Measurements from ENCODE around the gene QPCT.

QPCT gene

DNA sequence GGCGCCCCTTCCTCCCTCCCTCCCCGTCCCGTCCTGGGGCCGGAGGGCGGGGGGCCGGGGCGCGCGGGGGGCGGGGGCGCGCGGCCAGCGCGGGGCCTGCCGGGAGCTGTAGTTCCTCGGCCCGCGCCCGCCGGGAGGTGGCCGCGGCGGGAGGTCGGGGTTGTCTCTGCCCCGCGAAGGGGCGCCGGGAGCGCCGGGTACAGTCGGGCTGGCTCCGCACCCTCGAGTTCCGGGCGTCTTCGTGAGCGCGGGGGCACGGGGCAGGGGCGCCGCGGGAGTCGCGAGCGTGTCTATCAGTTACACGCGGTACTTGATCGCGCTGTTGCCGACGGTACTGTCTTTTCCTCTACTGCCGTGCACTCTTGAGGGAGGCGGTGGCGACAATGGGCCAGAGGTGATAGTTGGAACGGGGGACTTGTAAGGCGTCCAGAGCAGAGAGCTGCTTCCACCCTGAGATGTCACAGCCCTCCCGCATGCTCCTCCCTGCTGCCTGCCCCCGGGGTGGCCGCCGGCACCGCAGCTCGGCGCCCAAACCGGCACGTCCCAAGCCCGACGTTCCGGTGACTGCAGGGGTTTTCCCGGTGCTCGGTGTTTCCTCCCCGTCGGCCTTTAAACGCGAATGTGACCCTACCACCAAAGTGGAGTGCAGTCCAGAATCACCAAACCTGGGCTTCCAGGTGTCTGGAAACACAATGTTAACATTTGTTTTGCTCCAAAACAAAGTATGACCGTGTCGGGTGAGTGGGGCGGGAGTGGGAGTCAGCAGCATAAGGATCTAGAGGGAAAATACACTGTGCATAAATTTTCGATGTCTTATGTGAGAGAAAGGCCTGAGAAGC is 19.4 kb upstream of the QPCT start, which contains the start of gene PRKD3:
Gene PRKD3 (minus strand): TSS at position 48 of the 839 bp plus-strand sequence. CDS start 8,309 bp downstream, outside the sequence.
- peak within 1 kb of the TSS; percentile 86 for H3K18ac ChIP-seq (ENCODE audit: low read length)
- H3K14ac ChIP-seq (ENCODE audit: low read length), result peak within 1 kb of the TSS; percentile 83
- H4K12ac ChIP-seq (ENCODE audit: low read depth, low read length), result peak within 1 kb of the TSS; percentile 80
- H3K79me1 ChIP-seq (ENCODE audit: low read length), result peaks cover 12% of the 10 kb centered on the region
- H3K9me3 ChIP-seq (ENCODE audit: insufficient read depth, low read depth, low read length), result peaks cover 3% of the 10 kb centered on the region
- H4K91ac ChIP-seq (ENCODE audit: low read depth, low read length), result peak within 1 kb of the TSS; percentile 87
- peak within 1 kb of the TSS; percentile 67 for H3K27ac ChIP-seq (ENCODE audit: low read depth, low read length)
- peak within 1 kb of the TSS; percentile 89 for H2AFZ ChIP-seq (ENCODE audit: insufficient read depth, low read length, poor library complexity)
- WGBS (ENCODE audit: extremely low coverage, insufficient coverage, insufficient read length), result no CpG with 5 or more reads among the region's 79 CpGs
- H3K23ac ChIP-seq (ENCODE audit: low read length), result no peak within 1 kb of the TSS
- DNase-seq, result peak; percentile 84 to 86
- H2AK5ac ChIP-seq (ENCODE audit: low read length), result no peak within 1 kb of the TSS
- peak within 1 kb of the TSS; percentile 78 for H2BK5ac ChIP-seq (ENCODE audit: low read depth, low read length, poor library complexity)
- peaks cover 0 to 3% of the 10 kb centered on the region in 2 experiments for H3K36me3 ChIP-seq (ENCODE audit: control insufficient read depth in 1 of 2, insufficient read depth in 2 of 2, low read length in 2 of 2)
- peak within 1 kb of the TSS; percentile 75 for H4K8ac ChIP-seq (ENCODE audit: low read depth, low read length)
- no peaks in the 10 kb centered on the region for H3K27me3 ChIP-seq (ENCODE audit: insufficient read depth, low read length)
- H3K4me3 ChIP-seq (ENCODE audit: low read depth, low read length), result peak within 1 kb of the TSS; percentile 88
- peak within 1 kb of the TSS; percentile 86 for H3K9ac ChIP-seq (ENCODE audit: low read length)
- H3K4me1 ChIP-seq (ENCODE audit: control insufficient read depth in 1 of 2, insufficient read depth in 2 of 2, low read length in 2 of 2), result no peaks in the 10 kb centered on the region
- H3K4ac ChIP-seq (ENCODE audit: low read depth, low read length), result peak within 1 kb of the TSS; percentile 10
- peaks cover 9% of the 10 kb centered on the region for H3K79me2 ChIP-seq (ENCODE audit: control insufficient read depth, insufficient read depth, low read length, poor library complexity)
- peak within 1 kb of the TSS; percentile 72 for H2BK120ac ChIP-seq (ENCODE audit: insufficient read depth, low read length, poor library complexity)
- peak within 1 kb of the TSS; percentile 75 for H3K4me2 ChIP-seq (ENCODE audit: low read length)
- peak within 1 kb of the TSS; percentile 21 for H2BK12ac ChIP-seq (ENCODE audit: low read length)

DNA sequence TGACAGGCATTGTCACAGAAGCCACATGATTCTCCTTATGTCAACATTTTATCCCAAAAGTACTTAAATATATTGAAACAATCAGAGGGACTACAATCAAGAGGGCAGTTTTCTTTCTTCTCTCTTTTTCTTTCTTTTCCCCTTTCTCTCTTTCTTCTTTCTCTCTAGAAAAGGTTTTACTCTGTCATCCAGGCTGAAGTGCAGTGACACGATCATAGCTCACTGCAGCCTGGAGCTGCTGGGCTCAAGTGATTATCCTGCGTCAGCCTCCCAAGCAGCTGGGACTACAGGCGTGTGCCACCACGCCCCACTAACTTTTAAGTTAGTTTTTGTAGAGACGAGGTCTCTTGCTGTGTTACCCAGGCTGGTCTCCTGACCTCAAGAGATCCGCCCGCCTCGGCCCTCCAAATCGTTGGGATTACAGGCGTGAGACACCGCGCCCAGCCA is 18.8 kb upstream of the QPCT start:
- H3K9ac ChIP-seq (ENCODE audit: low read length), result no peak overlapping the region
- peak; percentile 86 to 87 for DNase-seq
- H3K36me3 ChIP-seq (ENCODE audit: control insufficient read depth in 1 of 2, insufficient read depth in 2 of 2, low read length in 2 of 2), result no peaks in the 10 kb centered on the region
- H2AFZ ChIP-seq (ENCODE audit: insufficient read depth, low read length, poor library complexity), result no peak overlapping the region
- H3K4ac ChIP-seq (ENCODE audit: low read depth, low read length), result no peak overlapping the region
- H4K91ac ChIP-seq (ENCODE audit: low read depth, low read length), result peak overlapping the region; percentile 28
- peak overlapping the region; percentile 75 for H3K4me2 ChIP-seq (ENCODE audit: low read length)
- H3K4me3 ChIP-seq (ENCODE audit: low read depth, low read length), result no peak overlapping the region
- peaks cover 3% of the 10 kb centered on the region for H3K9me3 ChIP-seq (ENCODE audit: insufficient read depth, low read depth, low read length)
- peak overlapping the region; percentile 57 for H4K8ac ChIP-seq (ENCODE audit: low read depth, low read length)
- H2AK5ac ChIP-seq (ENCODE audit: low read length), result no peak overlapping the region
- no peak overlapping the region for H3K23ac ChIP-seq (ENCODE audit: low read length)
- H3K79me2 ChIP-seq (ENCODE audit: control insufficient read depth, insufficient read depth, low read length, poor library complexity), result peaks cover 9% of the 10 kb centered on the region
- peak overlapping the region; percentile 46 for H2BK120ac ChIP-seq (ENCODE audit: insufficient read depth, low read length, poor library complexity)
- no peak overlapping the region for H3K14ac ChIP-seq (ENCODE audit: low read length)
- no peak overlapping the region for H2BK5ac ChIP-seq (ENCODE audit: low read depth, low read length, poor library complexity)
- H3K18ac ChIP-seq (ENCODE audit: low read length), result no peak overlapping the region
- H3K79me1 ChIP-seq (ENCODE audit: low read length), result peaks cover 12% of the 10 kb centered on the region
- no CpG with 5 or more reads among the region's 12 CpGs for WGBS (ENCODE audit: extremely low coverage, insufficient coverage, insufficient read length)
- no peak overlapping the region for H3K27ac ChIP-seq (ENCODE audit: low read depth, low read length)
- H4K12ac ChIP-seq (ENCODE audit: low read depth, low read length), result peak overlapping the region; percentile 80
- H3K27me3 ChIP-seq (ENCODE audit: insufficient read depth, low read length), result no peaks in the 10 kb centered on the region
- no peaks in the 10 kb centered on the region for H3K4me1 ChIP-seq (ENCODE audit: control insufficient read depth in 1 of 2, insufficient read depth in 2 of 2, low read length in 2 of 2)
- peak overlapping the region; percentile 77 for H2BK12ac ChIP-seq (ENCODE audit: low read length)

DNA sequence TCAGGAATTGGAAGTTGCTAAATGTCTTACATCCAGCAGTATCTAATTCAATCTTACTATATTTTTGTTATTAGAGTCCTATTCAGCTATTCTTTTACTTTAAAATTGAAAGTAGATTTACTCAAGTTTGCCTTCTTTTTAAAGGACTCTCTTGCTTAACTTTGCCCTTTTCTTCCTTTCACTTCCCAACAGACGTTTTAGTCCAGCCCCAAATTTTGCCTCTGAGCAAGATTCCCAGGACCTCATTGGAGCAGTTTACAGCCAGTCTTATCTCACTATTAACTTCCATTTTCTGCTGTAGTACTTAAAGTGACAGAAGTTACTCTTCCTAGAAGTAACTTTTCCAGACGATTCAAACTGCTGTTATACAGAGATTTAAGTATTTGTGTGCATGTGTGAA is 18.1 kb upstream of the QPCT start:
- Histone ChIP-seq H3K4me3 (ENCODE audit: low read depth, low read length) (no peak overlapping the region), H3K27ac (ENCODE audit: low read depth, low read length) (no peak overlapping the region), H4K91ac (ENCODE audit: low read depth, low read length) (no peak overlapping the region), H3K9ac (ENCODE audit: low read length) (no peak overlapping the region), H3K18ac (ENCODE audit: low read length) (no peak overlapping the region), H4K8ac (ENCODE audit: low read depth, low read length) (no peak overlapping the region), H2BK12ac (ENCODE audit: low read length) (no peak overlapping the region), H2BK120ac (ENCODE audit: insufficient read depth, low read length, poor library complexity) (no peak overlapping the region), H3K27me3 (ENCODE audit: insufficient read depth, low read length) (no peaks in the 10 kb centered on the region), H4K12ac (ENCODE audit: low read depth, low read length) (no peak overlapping the region), H3K14ac (ENCODE audit: low read length) (no peak overlapping the region), H3K79me2 (ENCODE audit: control insufficient read depth, insufficient read depth, low read length, poor library complexity) (peaks cover 9% of the 10 kb centered on the region), H3K36me3 (ENCODE audit: control insufficient read depth in 1 of 2, insufficient read depth in 2 of 2, low read length in 2 of 2) (no peaks in the 10 kb centered on the region), H2AFZ (ENCODE audit: insufficient read depth, low read length, poor library complexity) (no peak overlapping the region), H2BK5ac (ENCODE audit: low read depth, low read length, poor library complexity) (no peak overlapping the region), H3K23ac (ENCODE audit: low read length) (no peak overlapping the region), H3K9me3 (ENCODE audit: insufficient read depth, low read depth, low read length) (peaks cover 3% of the 10 kb centered on the region), H3K4me1 (ENCODE audit: control insufficient read depth in 1 of 2, insufficient read depth in 2 of 2, low read length in 2 of 2) (no peaks in the 10 kb centered on the region), H3K4me2 (ENCODE audit: low read length) (no peak overlapping the region), H3K4ac (ENCODE audit: low read depth, low read length) (no peak overlapping the region), H2AK5ac (ENCODE audit: low read length) (no peak overlapping the region), H3K79me1 (ENCODE audit: low read length) (peaks cover 12% of the 10 kb centered on the region)
- peak; percentile 61 to 76 for DNase-seq
- WGBS (ENCODE audit: extremely low coverage, insufficient coverage, insufficient read length), result no CpG with 5 or more reads among the region's 2 CpGs

GRCh38 chr2:37326866-37327634 is 17.4 kb upstream of the QPCT start:
- Histone ChIP-seq H3K9ac (ENCODE audit: low read length) (no peak overlapping the region), H2AFZ (ENCODE audit: insufficient read depth, low read length, poor library complexity) (no peak overlapping the region), H3K9me3 (ENCODE audit: insufficient read depth, low read depth, low read length) (peaks cover 3% of the 10 kb centered on the region), H2BK5ac (ENCODE audit: low read depth, low read length, poor library complexity) (no peak overlapping the region), H3K36me3 (ENCODE audit: control insufficient read depth in 1 of 2, insufficient read depth in 2 of 2, low read length in 2 of 2) (no peaks in the 10 kb centered on the region), H3K4me3 (ENCODE audit: low read depth, low read length) (no peak overlapping the region), H4K12ac (ENCODE audit: low read depth, low read length) (no peak overlapping the region), H3K14ac (ENCODE audit: low read length) (no peak overlapping the region), H3K79me1 (ENCODE audit: low read length) (peaks cover 12% of the 10 kb centered on the region), H3K4me2 (ENCODE audit: low read length) (no peak overlapping the region), H3K23ac (ENCODE audit: low read length) (no peak overlapping the region), H2BK120ac (ENCODE audit: insufficient read depth, low read length, poor library complexity) (no peak overlapping the region), H2AK5ac (ENCODE audit: low read length) (no peak overlapping the region), H2BK12ac (ENCODE audit: low read length) (no peak overlapping the region), H4K8ac (ENCODE audit: low read depth, low read length) (no peak overlapping the region), H3K18ac (ENCODE audit: low read length) (no peak overlapping the region), H3K4ac (ENCODE audit: low read depth, low read length) (no peak overlapping the region), H3K27me3 (ENCODE audit: insufficient read depth, low read length) (no peaks in the 10 kb centered on the region), H4K91ac (ENCODE audit: low read depth, low read length) (no peak overlapping the region), H3K4me1 (ENCODE audit: control insufficient read depth in 1 of 2, insufficient read depth in 2 of 2, low read length in 2 of 2) (no peaks in the 10 kb centered on the region), H3K27ac (ENCODE audit: low read depth, low read length) (no peak overlapping the region), H3K79me2 (ENCODE audit: control insufficient read depth, insufficient read depth, low read length, poor library complexity) (peaks cover 7% of the 10 kb centered on the region)
- peak; percentile 40 to 85 for DNase-seq
- WGBS (ENCODE audit: extremely low coverage, insufficient coverage, insufficient read length), result no CpG with 5 or more reads among the region's 8 CpGs

All from trophoblast cell (in vitro differentiated cells and primary cell).